CD14-positive monocyte (primary cell): Measurements from ENCODE around the gene SETD3. TPM values are rescaled to one million over a fixed set of nuclear protein-coding genes. Genes with fewer than 3 reads are reported as not detected.

Experiments
- DNase-seq, 3 donors: peaks; one replicate each; pipeline ENCODE4 v3.0.0-alpha.2; 2011 to 2022
- H2AFZ ChIP-seq: 2 replicates; pipeline ENCODE4 v1.6.0; 2012; ENCODE audit warnings: mild to moderate bottlenecking, low read depth, low read length, inconsistent platforms; ENCODE audit not compliant: insufficient read depth, poor library complexity, severe bottlenecking
- H3K27ac ChIP-seq, 2 donors: 1 replicate in 1 of 2; 2 replicates in 1 of 2; pipeline ENCODE4 v1.5.1; 2012 to 2013; ENCODE audit warnings: low read length in 2 of 2, control low read depth in 1 of 2, inconsistent platforms in 1 of 2, low read depth in 1 of 2, mild to moderate bottlenecking in 1 of 2
- H3K27me3 ChIP-seq, 2 donors: one replicate each; pipeline versions ENCODE4 v1.6.0 to v1.6.1; 2011 to 2013; ENCODE audit warnings: low read length in 2 of 2; ENCODE audit not compliant: control insufficient read depth in 2 of 2, insufficient read depth in 2 of 2
- H3K36me3 ChIP-seq, 2 donors: replicated peaks in 1 of 2; 1 replicate in 1 of 2; 2 replicates in 1 of 2; pipeline versions ENCODE4 v1.5.1 to v1.6.1; 2012 to 2013; ENCODE audit warnings: low read length in 2 of 2, control low read depth in 1 of 2, inconsistent platforms in 1 of 2, mild to moderate bottlenecking in 1 of 2; ENCODE audit not compliant: insufficient read depth in 2 of 2, control insufficient read depth in 1 of 2
- H3K4me1 ChIP-seq, 2 donors: 1 replicate in 1 of 2; 2 replicates in 1 of 2; pipeline versions ENCODE4 v1.5.1 to v1.6.1; 2012 to 2013; ENCODE audit warnings: low read length in 2 of 2, control low read depth in 1 of 2, inconsistent platforms in 1 of 2, mild to moderate bottlenecking in 1 of 2, moderate library complexity in 1 of 2; ENCODE audit not compliant: insufficient read depth in 2 of 2, control insufficient read depth in 1 of 2
- H3K4me2 ChIP-seq: replicated peaks from 2 replicates; pipeline ENCODE3; 2012; ENCODE audit warnings: low read length, moderate library complexity, mild to moderate bottlenecking; ENCODE audit not compliant: poor library complexity, severe bottlenecking; ENCODE audit errors: extremely low read depth
- H3K4me3 ChIP-seq, 3 experiments: fragments of 200-600 bp in 1 of 3; sonication (generic) in 1 of 3; replicated peaks in 1 of 3; 1 replicate in 2 of 3; 2 replicates in 1 of 3; pipeline ENCODE4 v1.5.1; 2011 to 2013; ENCODE audit warnings: low read length in 3 of 3, mild to moderate bottlenecking in 3 of 3, control low read depth in 2 of 3, low read depth in 2 of 3, inconsistent platforms in 1 of 3, moderate library complexity in 1 of 3
- H3K79me2 ChIP-seq: 2 replicates; pipeline ENCODE4 v1.6.0; 2012; ENCODE audit warnings: mild to moderate bottlenecking, control low read depth, inconsistent platforms, low read length, moderate library complexity; ENCODE audit not compliant: insufficient read depth
- H3K9ac ChIP-seq: 2 replicates; pipeline ENCODE4 v1.6.0; 2017; ENCODE audit warnings: low read length, mild to moderate bottlenecking; ENCODE audit not compliant: insufficient read depth, poor library complexity, severe bottlenecking
- H3K9me3 ChIP-seq, 2 donors: replicated peaks in 1 of 2; 1 replicate in 1 of 2; 2 replicates in 1 of 2; pipeline versions ENCODE4 v1.5.1 to v1.6.1; 2012 to 2013; ENCODE audit warnings: low read length in 2 of 2, control low read depth in 1 of 2; ENCODE audit not compliant: control insufficient read depth in 1 of 2, insufficient read depth in 1 of 2
- H4K20me1 ChIP-seq: 2 replicates; pipeline ENCODE4 v1.6.0; 2012; ENCODE audit warnings: mild to moderate bottlenecking, low read length, control low read depth, moderate library complexity; ENCODE audit not compliant: insufficient read depth
- H3K27ac Mint-ChIP-seq, 7 donors: one replicate each; pipeline ENCODE4 v1.8.0; 2020; ENCODE audit warnings: mild to moderate bottlenecking in 7 of 7, mixed read lengths in 7 of 7, moderate library complexity in 6 of 7, inconsistent platforms in 2 of 7
- H3K27me3 Mint-ChIP-seq, 3 donors: one replicate each; pipeline ENCODE4 v1.8.0; 2021 to 2022; ENCODE audit warnings: low read depth in 3 of 3, mild to moderate bottlenecking in 3 of 3, mixed read lengths in 3 of 3, moderate library complexity in 3 of 3, inconsistent platforms in 1 of 3
- H3K36me3 Mint-ChIP-seq, 2 donors: one replicate each; pipeline ENCODE4 v1.8.0; 2020; ENCODE audit warnings: mixed read lengths in 2 of 2, inconsistent platforms in 1 of 2, mild to moderate bottlenecking in 1 of 2
- H3K4me1 Mint-ChIP-seq: one replicate; pipeline ENCODE4 v1.8.0; 2020; ENCODE audit warnings: mild to moderate bottlenecking, mixed read lengths
- H3K4me3 Mint-ChIP-seq, 2 donors: one replicate each; pipeline ENCODE4 v1.8.0; 2020; ENCODE audit warnings: mild to moderate bottlenecking in 2 of 2, mixed read lengths in 2 of 2, moderate library complexity in 1 of 2
- H3K9me3 Mint-ChIP-seq, 7 donors: one replicate each; pipeline ENCODE4 v1.8.0; 2020 to 2022; ENCODE audit warnings: mixed read lengths in 7 of 7, mild to moderate bottlenecking in 6 of 7, moderate library complexity in 6 of 7, inconsistent platforms in 2 of 7
- CTCF ChIP-seq: fragments of 200-600 bp; IDR thresholded peaks from one replicate; pipeline ENCODE4 v1.8.0; 2022; ENCODE audit warnings: antibody characterized with exemption, mild to moderate bottlenecking
- WGBS: methylation state at CpG from one replicate; pipeline ENCODE4 v1.1.5; 2013; ENCODE audit warnings: missing lambda C conversion rate; ENCODE audit not compliant: insufficient coverage; 5-methylcytosine and 5-hydroxymethylcytosine counted together
- intact Hi-C, 2 donors: fragments of 100-400 bp; cut with micrococcal nuclease; formaldehyde crosslinking; loops; one replicate each; pipeline versions ENCODE4 v1.15.0 to v1.15.1; 2023
- polyA plus RNA-seq, 3 donors: library from polyadenylated mRNA; depleted of rRNA in 1 of 3; unstranded in 2 of 3; stranded (reverse) in 1 of 3; fragments of 300-500 nt in 2 of 3; fragments of >200 nt in 1 of 3; fragmentation: Illumina TruSeq in 2 of 3; gene quantifications; 1 replicate in 2 of 3; 2 replicates in 1 of 3; pipeline ENCODE4 v1.2.3, GENCODE V29; 2012 to 2021

SETD3 gene
- polyA plus RNA-seq, 3 donors: 22.9 to 39.5 (median 38.7) TPM

- Histone ChIP-seq H3K4me3 (no peak overlapping the region), H3K9ac (no peak overlapping the region), H3K9me3 (no peaks in the 10 kb centered on the region), H3K27ac (no peak overlapping the region), H4K20me1 (no peaks in the 10 kb centered on the region), H3K79me2 (no peaks in the 10 kb centered on the region), H2AFZ (no peak overlapping the region), H3K4me1 (no peaks in the 10 kb centered on the region), H3K27me3 (no peaks in the 10 kb centered on the region), H3K36me3 (no peaks in the 10 kb centered on the region), H3K4me2 (no peak overlapping the region)
- Mint-ChIP-seq H3K9me3 (no peaks in the 10 kb centered on the region), H3K36me3 (no peaks in the 10 kb centered on the region), H3K27ac (no peak overlapping the region), H3K4me1 (peaks cover under 1% of the 10 kb centered on the region), H3K4me3 (no peak overlapping the region), H3K27me3 (peaks cover 0 to 5% (median 1%) of the 10 kb centered on the region in 3 donors)
- TF ChIP-seq CTCF: no peak
- intact Hi-C loops: no loop called here
- no peak for DNase-seq
- WGBS: 84% methylated on average over 18 of the region's 19 CpGs
These were observed 46.9 kb upstream of the SETD3 start for GRCh38 chr14:99527427-99528076.

DNA sequence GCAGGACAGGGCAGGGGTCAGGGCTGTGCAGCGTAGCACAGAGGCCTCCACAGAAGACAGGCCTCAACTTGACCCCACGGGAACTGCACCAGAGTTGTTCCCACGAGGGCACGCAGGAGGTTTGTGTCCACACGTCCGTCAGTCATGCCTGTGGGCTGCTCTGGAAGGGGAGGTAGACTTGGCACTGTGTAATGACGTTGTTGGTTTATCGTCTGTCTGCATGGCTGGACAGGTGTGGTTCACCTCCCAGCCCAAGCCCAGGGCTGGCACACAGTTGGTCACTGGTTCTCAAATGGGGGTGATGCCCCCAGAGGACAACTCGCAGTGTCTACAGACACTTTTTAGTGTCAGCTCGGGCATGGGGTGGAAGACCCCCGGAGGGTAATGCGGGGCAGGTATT lies 46.4 kb upstream of the SETD3 start:
- no peak overlapping the region for H3K4me2 ChIP-seq
- no peak overlapping the region for H3K4me3 Mint-ChIP-seq

More for the DNA sequence above, 46.4 kb upstream of the SETD3 start:
- no peak overlapping the region for H3K27ac ChIP-seq
- no peaks in the 10 kb centered on the region for H3K9me3 ChIP-seq
- no peak overlapping the region for H2AFZ ChIP-seq
- H3K27me3 ChIP-seq: no peaks in the 10 kb centered on the region
- H3K9ac ChIP-seq: no peak overlapping the region
- H3K79me2 ChIP-seq: no peaks in the 10 kb centered on the region
- no peaks in the 10 kb centered on the region for H3K36me3 ChIP-seq
- Mint-ChIP-seq H3K27me3 (peaks cover 0 to 5% (median 1%) of the 10 kb centered on the region in 3 donors), H3K36me3 (no peaks in the 10 kb centered on the region), H3K4me1 (no peaks in the 10 kb centered on the region), H3K9me3 (no peaks in the 10 kb centered on the region), H3K27ac (no peak overlapping the region)
- WGBS: 96% methylated on average over 12 of the region's 12 CpGs
- no peak overlapping the region for H3K4me3 ChIP-seq
- no peaks in the 10 kb centered on the region for H3K4me1 ChIP-seq
- no peak for TF ChIP-seq CTCF
- intact Hi-C loops: no loop called here
- no peak for DNase-seq
- no peaks in the 10 kb centered on the region for H4K20me1 ChIP-seq
